Vagina (tissue), 2 donors: ENCODE results near the gene MT1B.

ENCODE experiments used
- POLR2A ChIP-seq, 2 donors: fragments of 450-650 bp; IDR thresholded peaks; one replicate each; pipeline ENCODE4 v1.6.1; 2017; ENCODE audit warnings: antibody characterized with exemption in 2 of 2, mild to moderate bottlenecking in 2 of 2, moderate library complexity in 2 of 2
- POLR2AphosphoS5 ChIP-seq, 2 donors: sonication (generic); formaldehyde crosslinking; IDR thresholded peaks; one replicate each; pipeline ENCODE4 v1.9.0; 2017; ENCODE audit warnings: antibody characterized with exemption in 2 of 2, mild to moderate bottlenecking in 2 of 2, low read depth in 1 of 2; ENCODE audit not compliant: insufficient read depth in 1 of 2
- TF ChIP-seq, protein P1 (sequence below), 3 experiments: fragments of 450-650 bp in 2 of 3; fragments of 200-600 bp in 1 of 3; sonication (generic) in 1 of 3; IDR thresholded peaks; one replicate each; pipeline ENCODE4 v1.5.1; 2017 to 2019; ENCODE audit warnings: antibody characterized with exemption in 3 of 3, mild to moderate bottlenecking in 2 of 3, moderate library complexity in 2 of 3

DNA sequence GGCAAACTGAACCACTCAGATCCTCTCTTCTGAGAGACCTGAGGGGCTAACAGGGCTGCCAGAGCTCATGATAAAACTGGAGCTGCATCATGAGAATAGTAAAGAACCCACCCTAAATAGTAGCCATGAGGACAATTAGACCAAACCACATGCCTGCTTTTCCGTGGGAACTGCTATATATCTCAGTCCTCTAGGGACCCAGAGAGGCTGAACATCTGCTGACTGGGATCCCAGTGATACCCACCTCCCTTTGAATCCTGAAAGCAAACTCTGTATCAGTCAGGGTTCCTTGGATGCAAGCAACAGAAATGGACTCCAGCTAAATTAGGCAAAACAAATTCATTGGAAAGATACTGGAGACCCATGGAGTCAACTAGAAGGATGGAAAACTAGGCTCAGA lies 37.1 kb downstream of the MT1B start:
- TF ChIP-seq, protein P1, sequence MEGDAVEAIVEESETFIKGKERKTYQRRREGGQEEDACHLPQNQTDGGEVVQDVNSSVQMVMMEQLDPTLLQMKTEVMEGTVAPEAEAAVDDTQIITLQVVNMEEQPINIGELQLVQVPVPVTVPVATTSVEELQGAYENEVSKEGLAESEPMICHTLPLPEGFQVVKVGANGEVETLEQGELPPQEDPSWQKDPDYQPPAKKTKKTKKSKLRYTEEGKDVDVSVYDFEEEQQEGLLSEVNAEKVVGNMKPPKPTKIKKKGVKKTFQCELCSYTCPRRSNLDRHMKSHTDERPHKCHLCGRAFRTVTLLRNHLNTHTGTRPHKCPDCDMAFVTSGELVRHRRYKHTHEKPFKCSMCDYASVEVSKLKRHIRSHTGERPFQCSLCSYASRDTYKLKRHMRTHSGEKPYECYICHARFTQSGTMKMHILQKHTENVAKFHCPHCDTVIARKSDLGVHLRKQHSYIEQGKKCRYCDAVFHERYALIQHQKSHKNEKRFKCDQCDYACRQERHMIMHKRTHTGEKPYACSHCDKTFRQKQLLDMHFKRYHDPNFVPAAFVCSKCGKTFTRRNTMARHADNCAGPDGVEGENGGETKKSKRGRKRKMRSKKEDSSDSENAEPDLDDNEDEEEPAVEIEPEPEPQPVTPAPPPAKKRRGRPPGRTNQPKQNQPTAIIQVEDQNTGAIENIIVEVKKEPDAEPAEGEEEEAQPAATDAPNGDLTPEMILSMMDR (IDR thresholded peaks at IDR 0.05) = no peak
- no peak for TF ChIP-seq POLR2AphosphoS5 (IDR thresholded peaks at IDR 0.05; ENCODE audit: insufficient read depth in 1 of 2, low read depth in 1 of 2)
- no peak for TF ChIP-seq POLR2A (IDR thresholded peaks at IDR 0.05)
